T-helper 2 cell treated with Interferon-gamma antibody and Interleukin-4, amounts not matched to agents 5 μg/mL and 100 μg/mL, for 36 hours (primary cell): ENCODE data around the gene EML5.

ENCODE experiments used
- DNase-seq: peaks from one replicate; pipeline ENCODE4 v3.0.0; 2021; ENCODE audit warnings: low spot score
- H3K27ac Mint-ChIP-seq: one replicate; pipeline ENCODE4 v1.8.0; 2021; ENCODE audit warnings: mild to moderate bottlenecking, mixed read lengths
- H3K27me3 Mint-ChIP-seq: one replicate; pipeline ENCODE4 v1.8.0; 2021; ENCODE audit warnings: low read depth, mixed read lengths
- H3K36me3 Mint-ChIP-seq: one replicate; pipeline ENCODE4 v1.8.0; 2021; ENCODE audit warnings: low read depth, mixed read lengths
- H3K4me1 Mint-ChIP-seq: one replicate; pipeline ENCODE4 v1.8.0; 2021; ENCODE audit warnings: low read depth, mixed read lengths
- H3K4me3 Mint-ChIP-seq: one replicate; pipeline ENCODE4 v1.8.0; 2022; ENCODE audit warnings: mild to moderate bottlenecking, moderate library complexity, mixed read lengths
- H3K9me3 Mint-ChIP-seq: one replicate; pipeline ENCODE4 v1.8.0; 2021; ENCODE audit warnings: mixed read lengths

Gene EML5

GRCh38 chr14:88660056-88660455, 132.7 kb downstream of the EML5 start:
- Mint-ChIP-seq H3K4me3 (no peak overlapping the region), H3K4me1 (no peaks in the 10 kb centered on the region), H3K9me3 (peaks cover 10% of the 10 kb centered on the region), H3K27ac (no peak overlapping the region), H3K27me3 (no peaks in the 10 kb centered on the region), H3K36me3 (peaks cover 2% of the 10 kb centered on the region)
- DNase-seq: no peak

- H3K27me3 Mint-ChIP-seq: no peaks in the 10 kb centered on the region
Observed at GRCh38 chr14:88639221-88639620, 153.5 kb downstream of the EML5 start.

GRCh38 chr14:88632512-88632911, 160.2 kb downstream of the EML5 start:
- Mint-ChIP-seq H3K27ac (no peak overlapping the region), H3K4me1 (no peaks in the 10 kb centered on the region), H3K9me3 (no peaks in the 10 kb centered on the region), H3K36me3 (no peaks in the 10 kb centered on the region), H3K27me3 (no peaks in the 10 kb centered on the region), H3K4me3 (no peak overlapping the region)
- DNase-seq: no peak

More at GRCh38 chr14:88639221-88639620, 153.5 kb downstream of the EML5 start:
- Mint-ChIP-seq H3K9me3 (peaks cover 15% of the 10 kb centered on the region), H3K27ac (no peak overlapping the region), H3K36me3 (no peaks in the 10 kb centered on the region), H3K4me3 (no peak overlapping the region), H3K4me1 (no peaks in the 10 kb centered on the region)
- no peak for DNase-seq

- no peak overlapping the region for H3K27ac Mint-ChIP-seq
- H3K4me1 Mint-ChIP-seq: no peaks in the 10 kb centered on the region
- no peaks in the 10 kb centered on the region for H3K36me3 Mint-ChIP-seq
- H3K27me3 Mint-ChIP-seq: no peaks in the 10 kb centered on the region
- DNase-seq: no peak
- no peaks in the 10 kb centered on the region for H3K9me3 Mint-ChIP-seq
- no peak overlapping the region for H3K4me3 Mint-ChIP-seq
Observed at GRCh38 chr14:88631091-88631490, 161.7 kb downstream of the EML5 start.

- no peak for DNase-seq
- Mint-ChIP-seq H3K27ac (no peak overlapping the region), H3K4me3 (no peak overlapping the region), H3K36me3 (no peaks in the 10 kb centered on the region), H3K9me3 (no peaks in the 10 kb centered on the region), H3K4me1 (no peaks in the 10 kb centered on the region), H3K27me3 (no peaks in the 10 kb centered on the region)
Observed at GRCh38 chr14:88630565-88630964, 162.2 kb downstream of the EML5 start.

GRCh38 chr14:88628462-88628861, 164.3 kb downstream of the EML5 start:
- DNase-seq: no peak
- Mint-ChIP-seq H3K9me3 (no peaks in the 10 kb centered on the region), H3K27me3 (no peaks in the 10 kb centered on the region), H3K27ac (no peak overlapping the region), H3K4me3 (no peak overlapping the region), H3K36me3 (no peaks in the 10 kb centered on the region), H3K4me1 (no peaks in the 10 kb centered on the region)

GRCh38 chr14:88628033-88628432, 164.7 kb downstream of the EML5 start:
- H3K27ac Mint-ChIP-seq: no peak overlapping the region
- H3K9me3 Mint-ChIP-seq: no peaks in the 10 kb centered on the region
- no peaks in the 10 kb centered on the region for H3K4me1 Mint-ChIP-seq
- H3K27me3 Mint-ChIP-seq: no peaks in the 10 kb centered on the region
- H3K4me3 Mint-ChIP-seq: no peak overlapping the region
- H3K36me3 Mint-ChIP-seq: no peaks in the 10 kb centered on the region
- DNase-seq: no peak

- Mint-ChIP-seq H3K4me1 (no peaks in the 10 kb centered on the region), H3K27ac (no peak overlapping the region), H3K4me3 (no peak overlapping the region), H3K9me3 (no peaks in the 10 kb centered on the region), H3K36me3 (no peaks in the 10 kb centered on the region), H3K27me3 (no peaks in the 10 kb centered on the region)
- DNase-seq: no peak
Observed at GRCh38 chr14:88625671-88626070, 167.1 kb downstream of the EML5 start.

- Mint-ChIP-seq H3K9me3 (no peaks in the 10 kb centered on the region), H3K4me1 (no peaks in the 10 kb centered on the region), H3K36me3 (peaks cover 4% of the 10 kb centered on the region), H3K27ac (no peak overlapping the region), H3K4me3 (no peak overlapping the region), H3K27me3 (no peaks in the 10 kb centered on the region)
- no peak for DNase-seq
Observed at GRCh38 chr14:88621100-88621499, 171.7 kb downstream of the EML5 start.

- peaks cover 11% of the 10 kb centered on the region for H3K36me3 Mint-ChIP-seq
- no peak overlapping the region for H3K27ac Mint-ChIP-seq
- H3K9me3 Mint-ChIP-seq: no peaks in the 10 kb centered on the region
- DNase-seq: no peak
- peaks cover 3% of the 10 kb centered on the region for H3K4me1 Mint-ChIP-seq
- H3K4me3 Mint-ChIP-seq: no peak overlapping the region
- no peaks in the 10 kb centered on the region for H3K27me3 Mint-ChIP-seq
Observed at GRCh38 chr14:88618476-88618875, 174.3 kb downstream of the EML5 start.

GRCh38 chr14:88617479-88617878, 175.3 kb downstream of the EML5 start:
- Mint-ChIP-seq H3K27ac (no peak overlapping the region), H3K4me1 (peaks cover 5% of the 10 kb centered on the region), H3K27me3 (no peaks in the 10 kb centered on the region), H3K36me3 (peaks cover 13% of the 10 kb centered on the region), H3K4me3 (no peak overlapping the region), H3K9me3 (no peaks in the 10 kb centered on the region)
- DNase-seq: no peak

- Mint-ChIP-seq H3K27ac (no peak overlapping the region), H3K36me3 (peaks cover 16% of the 10 kb centered on the region), H3K4me3 (no peak overlapping the region), H3K9me3 (no peaks in the 10 kb centered on the region), H3K4me1 (peaks cover 7% of the 10 kb centered on the region), H3K27me3 (no peaks in the 10 kb centered on the region)
- no peak for DNase-seq
Observed at GRCh38 chr14:88616697-88617096, 176.1 kb downstream of the EML5 start.

- Mint-ChIP-seq H3K27ac (no peak overlapping the region), H3K27me3 (no peaks in the 10 kb centered on the region), H3K4me1 (peaks cover 9% of the 10 kb centered on the region), H3K9me3 (no peaks in the 10 kb centered on the region), H3K4me3 (no peak overlapping the region), H3K36me3 (peaks cover 36% of the 10 kb centered on the region)
- no peak for DNase-seq
Observed at GRCh38 chr14:88614218-88614907, 178.4 kb downstream of the EML5 start.

GRCh38 chr14:88613552-88614010, 179.2 kb downstream of the EML5 start:
- no peaks in the 10 kb centered on the region for H3K27me3 Mint-ChIP-seq
- no peak for DNase-seq
- H3K36me3 Mint-ChIP-seq: peaks cover 41% of the 10 kb centered on the region
- no peak overlapping the region for H3K4me3 Mint-ChIP-seq
- peaks cover 9% of the 10 kb centered on the region for H3K4me1 Mint-ChIP-seq
- H3K27ac Mint-ChIP-seq: no peak overlapping the region
- H3K9me3 Mint-ChIP-seq: no peaks in the 10 kb centered on the region

GRCh38 chr14:88612981-88613380, 179.8 kb downstream of the EML5 start:
- Mint-ChIP-seq H3K27me3 (no peaks in the 10 kb centered on the region), H3K27ac (no peak overlapping the region), H3K36me3 (peaks cover 46% of the 10 kb centered on the region)

More at GRCh38 chr14:88612981-88613380, 179.8 kb downstream of the EML5 start:
- no peaks in the 10 kb centered on the region for H3K9me3 Mint-ChIP-seq
- no peak for DNase-seq
- H3K4me1 Mint-ChIP-seq: peaks cover 11% of the 10 kb centered on the region
- no peak overlapping the region for H3K4me3 Mint-ChIP-seq
